ENCODE data around the gene ADD2. TPM values are rescaled to one million over a fixed set of nuclear protein-coding genes. Genes with fewer than 3 reads are reported as not detected.
"Not testable (repeated sequence)": the region's sequence is repeated elsewhere in the genome, so short reads cannot be mapped to it uniquely, and the experiment has no call there.

The ADD2 gene
- total RNA-seq, 4 donors from 2014 or later: 1.9 to 6.5 (median 3.1) TPM

GRCh38 chr2:70746094-70746974 lies 21.7 kb downstream of the ADD2 start:
- no peak for TF ChIP-seq POLR2A (IDR thresholded peaks at IDR 0.05)
- TF ChIP-seq, protein P1, sequence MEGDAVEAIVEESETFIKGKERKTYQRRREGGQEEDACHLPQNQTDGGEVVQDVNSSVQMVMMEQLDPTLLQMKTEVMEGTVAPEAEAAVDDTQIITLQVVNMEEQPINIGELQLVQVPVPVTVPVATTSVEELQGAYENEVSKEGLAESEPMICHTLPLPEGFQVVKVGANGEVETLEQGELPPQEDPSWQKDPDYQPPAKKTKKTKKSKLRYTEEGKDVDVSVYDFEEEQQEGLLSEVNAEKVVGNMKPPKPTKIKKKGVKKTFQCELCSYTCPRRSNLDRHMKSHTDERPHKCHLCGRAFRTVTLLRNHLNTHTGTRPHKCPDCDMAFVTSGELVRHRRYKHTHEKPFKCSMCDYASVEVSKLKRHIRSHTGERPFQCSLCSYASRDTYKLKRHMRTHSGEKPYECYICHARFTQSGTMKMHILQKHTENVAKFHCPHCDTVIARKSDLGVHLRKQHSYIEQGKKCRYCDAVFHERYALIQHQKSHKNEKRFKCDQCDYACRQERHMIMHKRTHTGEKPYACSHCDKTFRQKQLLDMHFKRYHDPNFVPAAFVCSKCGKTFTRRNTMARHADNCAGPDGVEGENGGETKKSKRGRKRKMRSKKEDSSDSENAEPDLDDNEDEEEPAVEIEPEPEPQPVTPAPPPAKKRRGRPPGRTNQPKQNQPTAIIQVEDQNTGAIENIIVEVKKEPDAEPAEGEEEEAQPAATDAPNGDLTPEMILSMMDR (IDR thresholded peaks at IDR 0.05): no peak
- DNase-seq: no peak
- Histone ChIP-seq H3K36me3 (no peaks in the 10 kb centered on the region), H3K27ac (no peak overlapping the region), H3K9me3 (no peaks in the 10 kb centered on the region), H3K4me3 (replicated peaks in 1 of 3) (no peak overlapping the region), H3K27me3 (no peaks in the 10 kb centered on the region), H3K4me1 (peaks cover 0 to 5% of the 10 kb centered on the region in 2 donors)
- 48 to 59% methylated on average over 5 of the region's 5 CpGs for WGBS, 2 donors
- intact Hi-C loops (cut with DNase I): no loop called here

DNA sequence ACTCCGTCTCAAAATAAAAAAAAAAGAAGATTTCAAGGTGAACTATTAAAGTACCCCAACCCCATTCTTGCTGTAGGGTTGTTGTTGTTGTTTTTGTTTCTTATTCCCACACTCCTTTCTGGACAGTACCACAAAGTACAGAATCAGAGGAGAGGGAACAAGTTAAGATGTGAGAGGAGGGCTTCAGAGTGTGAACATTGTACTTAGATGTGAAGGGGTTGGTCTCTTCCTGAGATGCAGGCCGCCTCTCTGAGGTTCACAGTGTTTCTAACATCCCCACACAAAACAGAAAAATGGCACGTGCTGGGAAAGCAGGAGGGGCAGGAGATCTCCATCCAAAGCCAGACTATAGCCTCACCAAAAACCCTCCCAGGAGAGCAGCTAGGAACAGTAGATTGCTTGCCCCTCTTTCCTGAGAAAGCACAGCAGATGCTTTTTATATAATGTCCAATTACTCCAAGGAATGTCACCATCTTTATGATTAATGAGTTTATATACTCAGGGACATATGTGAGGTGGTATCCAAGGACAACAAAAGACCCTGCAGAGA lies 22.6 kb downstream of the ADD2 start:
- Histone ChIP-seq H3K9me3 (no peaks in the 10 kb centered on the region), H3K4me3 (replicated peaks in 1 of 3) (no peak overlapping the region), H3K27me3 (no peaks in the 10 kb centered on the region), H3K4me1 (peaks cover 0 to 5% of the 10 kb centered on the region in 2 donors), H3K36me3 (no peaks in the 10 kb centered on the region), H3K27ac (no peak overlapping the region)
- WGBS, 2 donors: 78 to 82% methylated on average over 3 of the region's 3 CpGs
- no peak for DNase-seq
- TF ChIP-seq, protein P1 (IDR thresholded peaks at IDR 0.05): no peak
- TF ChIP-seq POLR2A (IDR thresholded peaks at IDR 0.05): no peak
- intact Hi-C loops (cut with DNase I): no loop called here

GRCh38 chr2:70744397-70744796 lies 23.6 kb downstream of the ADD2 start:
- no peaks in the 10 kb centered on the region for H3K36me3 ChIP-seq
- intact Hi-C loops (cut with DNase I): no loop called here
- no peaks in the 10 kb centered on the region for H3K9me3 ChIP-seq
- no peak for TF ChIP-seq POLR2A (IDR thresholded peaks at IDR 0.05)
- TF ChIP-seq, protein P1 (IDR thresholded peaks at IDR 0.05): no peak
- H3K4me3 ChIP-seq (replicated peaks in 1 of 3): no peak overlapping the region
- no peak overlapping the region for H3K27ac ChIP-seq
- H3K27me3 ChIP-seq: no peaks in the 10 kb centered on the region
- 83 to 85% methylated on average over 3 of the region's 3 CpGs for WGBS, 2 donors
- DNase-seq: no peak
- peaks cover 0 to 5% of the 10 kb centered on the region in 2 donors for H3K4me1 ChIP-seq

- no peak overlapping the region for H3K27ac ChIP-seq
- no peak overlapping the region for H3K4me3 ChIP-seq (replicated peaks in 1 of 3)
- no peaks in the 10 kb centered on the region for H3K27me3 ChIP-seq
- peaks cover 0 to 5% of the 10 kb centered on the region in 2 donors for H3K4me1 ChIP-seq
- intact Hi-C loops (cut with DNase I): no loop called here
- TF ChIP-seq, protein P1 (IDR thresholded peaks at IDR 0.05): no peak
- no peak for TF ChIP-seq POLR2A (IDR thresholded peaks at IDR 0.05)
- H3K36me3 ChIP-seq: no peaks in the 10 kb centered on the region
- no peaks in the 10 kb centered on the region for H3K9me3 ChIP-seq
- no peak for DNase-seq
Observed at GRCh38 chr2:70743677-70744076, 24.3 kb downstream of the ADD2 start.

GRCh38 chr2:70743068-70743467 lies 24.9 kb downstream of the ADD2 start:
- intact Hi-C loops (cut with DNase I): no loop called here
- no peak for DNase-seq
- H3K27ac ChIP-seq: no peak overlapping the region
- H3K4me3 ChIP-seq (replicated peaks in 1 of 3): no peak overlapping the region
- H3K9me3 ChIP-seq: no peaks in the 10 kb centered on the region
- no peaks in the 10 kb centered on the region for H3K27me3 ChIP-seq
- no peak for TF ChIP-seq POLR2A (IDR thresholded peaks at IDR 0.05)
- TF ChIP-seq, protein P1 (IDR thresholded peaks at IDR 0.05): no peak
- no peaks in the 10 kb centered on the region for H3K36me3 ChIP-seq
- peaks cover 0 to 5% of the 10 kb centered on the region in 2 donors for H3K4me1 ChIP-seq
- 91% methylated on average over 4 of the region's 4 CpGs for WGBS, 2 donors

- H3K4me1 ChIP-seq; H3K9me3 ChIP-seq; DNase-seq; H3K4me3 ChIP-seq (replicated peaks in 1 of 3); H3K27me3 ChIP-seq; intact Hi-C loops (cut with DNase I); H3K27ac ChIP-seq; H3K36me3 ChIP-seq: not testable (repeated sequence)
- WGBS, 2 donors: 93 to 100% methylated on average over 1 of the region's 1 CpG
Observed at GRCh38 chr2:70739492-70739891, 28.5 kb downstream of the ADD2 start.

Measured in thyroid gland (tissue), 4 donors.